AG04449 (cell line): ENCODE results near the gene SIX4.
A peak's percentile ranks its signal among the peaks of the same experiment; 100 is the strongest.
"Not testable (repeated sequence)": the region's sequence is repeated elsewhere in the genome, so short reads cannot be mapped to it uniquely, and the experiment has no call there.

Source experiments
- CTCF ChIA-PET: fragments of 350-600 bp; formaldehyde crosslinking; extraction: SDS; loops from one replicate; lab custom pipeline; 2021; ENCODE audit warnings: antibody characterized with exemption; lab: Yijun Ruan, JAX
- POLR2A ChIA-PET: fragments of 400-600, 350-600 bp; formaldehyde crosslinking; extraction: SDS; loops from one replicate; lab custom pipeline; 2020; ENCODE audit warnings: antibody characterized with exemption, inconsistent platforms; lab: Yijun Ruan, JAX
- DNase-seq: peaks from one replicate; pipeline ENCODE4 v3.0.0-alpha.2; 2010; ENCODE audit warnings: low read depth, low spot score
- H3K4me3 ChIP-seq: 2 replicates; pipeline ENCODE4 v1.5.1; 2011; ENCODE audit warnings: low read depth, mild to moderate bottlenecking, control low read depth, low read length
- TF ChIP-seq, protein P1 (sequence below): IDR thresholded peaks from one replicate; pipeline ENCODE4 v1.5.1; 2011; ENCODE audit warnings: mild to moderate bottlenecking, moderate library complexity, low read length, control low read depth, inconsistent platforms; ENCODE audit not compliant: insufficient read depth; ENCODE audit errors: missing control alignments

Gene SIX4

DNA sequence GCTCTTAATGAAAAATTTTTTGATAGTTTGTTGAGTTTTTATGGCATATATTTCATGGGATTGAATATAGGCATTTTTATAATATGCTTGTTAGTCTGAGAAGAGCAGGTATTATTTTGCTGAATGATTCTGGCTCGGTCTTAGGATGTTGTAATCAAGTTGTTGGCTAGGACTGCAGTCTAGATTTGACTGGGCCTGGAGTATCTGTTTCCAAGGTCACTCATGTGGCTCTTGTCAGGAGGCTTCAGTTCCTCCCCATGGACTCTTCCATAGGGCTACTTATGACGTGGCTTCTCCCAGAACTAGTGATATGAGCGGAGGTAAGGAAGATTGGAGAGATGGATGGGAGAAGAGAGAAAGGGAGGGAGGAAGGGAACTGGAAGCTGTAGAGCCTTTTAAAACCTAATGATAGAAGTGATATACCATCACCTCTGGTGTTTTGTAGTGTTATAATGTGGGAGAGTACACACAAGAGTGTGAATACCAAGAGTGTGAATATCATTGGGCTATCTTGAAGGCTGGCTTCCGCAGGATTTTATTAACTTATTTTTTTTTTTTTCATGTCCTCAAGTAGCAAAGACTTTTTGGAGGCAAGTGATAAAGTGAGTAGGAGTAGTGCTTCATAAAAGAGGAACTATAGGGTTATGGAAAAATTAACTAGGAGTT is 14.8 kb upstream of the SIX4 start:
- no peak for DNase-seq
- CTCF ChIA-PET, result no interaction called here
- POLR2A ChIA-PET, result no interaction called here

DNA sequence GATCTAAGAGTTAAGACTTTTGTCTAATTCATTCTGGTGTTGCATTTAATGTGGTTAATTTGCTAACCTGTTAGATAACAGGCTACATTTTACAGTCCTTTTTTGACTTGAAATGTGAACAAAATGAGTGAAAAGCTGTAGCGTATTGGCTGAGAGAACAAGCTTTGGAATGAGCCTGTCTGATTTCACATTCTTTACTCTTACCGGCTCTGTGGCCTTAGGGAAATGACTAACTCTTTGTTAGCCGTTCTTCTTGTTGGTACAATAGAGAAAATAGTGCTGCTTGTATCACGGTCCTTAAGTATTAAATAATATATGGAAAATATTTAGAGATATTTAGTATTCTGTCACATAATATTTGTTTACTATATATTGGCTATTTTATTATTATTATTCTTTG is 12.3 kb upstream of the SIX4 start:
- DNase-seq, result no peak
- POLR2A ChIA-PET, result interaction anchor here (0.6 kb wide), 1 partner anchor 10 kb away, joined by 3 read pairs; no protein-coding TSS in a partner anchor
- TF ChIP-seq, protein P1, sequence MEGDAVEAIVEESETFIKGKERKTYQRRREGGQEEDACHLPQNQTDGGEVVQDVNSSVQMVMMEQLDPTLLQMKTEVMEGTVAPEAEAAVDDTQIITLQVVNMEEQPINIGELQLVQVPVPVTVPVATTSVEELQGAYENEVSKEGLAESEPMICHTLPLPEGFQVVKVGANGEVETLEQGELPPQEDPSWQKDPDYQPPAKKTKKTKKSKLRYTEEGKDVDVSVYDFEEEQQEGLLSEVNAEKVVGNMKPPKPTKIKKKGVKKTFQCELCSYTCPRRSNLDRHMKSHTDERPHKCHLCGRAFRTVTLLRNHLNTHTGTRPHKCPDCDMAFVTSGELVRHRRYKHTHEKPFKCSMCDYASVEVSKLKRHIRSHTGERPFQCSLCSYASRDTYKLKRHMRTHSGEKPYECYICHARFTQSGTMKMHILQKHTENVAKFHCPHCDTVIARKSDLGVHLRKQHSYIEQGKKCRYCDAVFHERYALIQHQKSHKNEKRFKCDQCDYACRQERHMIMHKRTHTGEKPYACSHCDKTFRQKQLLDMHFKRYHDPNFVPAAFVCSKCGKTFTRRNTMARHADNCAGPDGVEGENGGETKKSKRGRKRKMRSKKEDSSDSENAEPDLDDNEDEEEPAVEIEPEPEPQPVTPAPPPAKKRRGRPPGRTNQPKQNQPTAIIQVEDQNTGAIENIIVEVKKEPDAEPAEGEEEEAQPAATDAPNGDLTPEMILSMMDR, result no peak
- CTCF ChIA-PET, result interaction anchor here (1.2 to 2.1 kb wide), 2 partner anchors 9 to 532 kb away, joined by 3 to 8 read pairs; no protein-coding TSS in a partner anchor
- H3K4me3 ChIP-seq, result peak overlapping the region; percentile 96

More for the DNA sequence above, 14.8 kb upstream of the SIX4 start:
- H3K4me3 ChIP-seq, result no peak overlapping the region
- TF ChIP-seq, protein P1, result no peak

DNA sequence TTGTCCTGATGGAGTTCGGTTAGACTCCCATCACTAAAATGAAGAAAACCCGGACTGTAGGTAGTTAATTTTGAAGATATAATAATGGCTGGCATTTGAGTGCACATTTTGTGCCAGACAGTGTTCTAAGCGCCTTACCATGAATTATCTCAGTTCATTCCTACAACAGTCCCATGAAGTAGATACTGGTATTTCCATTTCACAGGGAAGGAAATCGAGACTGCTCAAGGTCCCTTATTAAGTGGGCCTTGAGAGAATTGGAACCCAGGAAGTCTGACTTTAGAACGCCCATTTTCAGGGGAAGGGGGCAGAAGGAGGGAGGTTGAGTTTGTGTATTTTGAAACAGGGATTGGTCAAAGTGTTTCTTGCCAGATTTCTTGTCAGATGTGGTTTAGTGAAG is 11.3 kb upstream of the SIX4 start:
- ChIA-PET POLR2A (no interaction called here), CTCF (interaction anchor here (2.1 kb wide), 1 partner anchor 10 kb away, joined by 8 read pairs; no protein-coding TSS in a partner anchor)
- TF ChIP-seq, protein P1, result no peak
- DNase-seq, result no peak
- H3K4me3 ChIP-seq, result peak overlapping the region; percentile 96

DNA sequence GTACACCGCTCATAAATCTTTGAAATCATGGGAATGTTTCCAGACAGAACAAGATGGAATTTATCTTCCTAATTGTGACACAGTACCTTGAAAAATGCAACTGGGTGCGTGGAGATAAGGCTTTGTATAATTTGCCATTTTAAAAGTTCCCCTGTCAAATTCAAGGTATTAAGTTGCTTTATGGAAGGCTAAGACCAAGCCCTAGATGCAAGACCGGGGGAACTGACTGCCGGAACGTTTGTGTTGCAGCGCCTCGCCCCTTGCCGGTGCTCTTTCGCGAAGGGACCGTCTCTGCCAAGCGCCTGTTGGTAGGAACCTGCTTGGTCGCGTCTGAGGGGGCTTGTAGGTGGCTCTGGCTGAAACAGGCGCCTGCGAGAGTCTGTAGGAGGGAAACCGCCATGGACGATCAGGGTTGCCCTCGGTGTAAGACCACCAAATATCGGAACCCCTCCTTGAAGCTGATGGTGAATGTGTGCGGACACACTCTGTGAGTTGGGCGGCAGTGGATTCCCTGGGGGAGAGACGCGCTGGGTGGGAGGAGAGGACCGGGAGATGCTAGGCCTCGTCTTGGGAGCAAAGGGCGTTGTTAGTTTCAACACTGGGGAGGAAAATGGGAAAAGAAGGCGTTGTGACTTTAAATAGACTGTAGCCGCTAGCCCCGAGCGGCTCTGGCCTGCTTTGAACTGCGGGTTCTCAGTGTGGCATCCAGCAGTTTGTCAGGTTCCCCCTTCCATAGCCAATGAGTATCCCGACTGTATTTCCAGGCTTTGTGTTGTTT is 10.5 kb upstream of the SIX4 start, which contains the start of gene MNAT1:
TSS of gene MNAT1 (plus strand) at position 297 of the 778 bp plus-strand sequence. CDS start at position 399, 102 bp downstream.
- H3K4me3 ChIP-seq, result peak within 1 kb of the TSS; percentile 96
- CTCF ChIA-PET, result interaction anchor here (1.2 to 1.4 kb wide), 2 partner anchors 10 to 22 kb away, joined by 3 to 5 read pairs; partner anchors contain the start of gene SIX4
- POLR2A ChIA-PET, result no interaction called here
- DNase-seq, result peak; percentile 42
- TF ChIP-seq, protein P1, result peak; percentile 13

DNA sequence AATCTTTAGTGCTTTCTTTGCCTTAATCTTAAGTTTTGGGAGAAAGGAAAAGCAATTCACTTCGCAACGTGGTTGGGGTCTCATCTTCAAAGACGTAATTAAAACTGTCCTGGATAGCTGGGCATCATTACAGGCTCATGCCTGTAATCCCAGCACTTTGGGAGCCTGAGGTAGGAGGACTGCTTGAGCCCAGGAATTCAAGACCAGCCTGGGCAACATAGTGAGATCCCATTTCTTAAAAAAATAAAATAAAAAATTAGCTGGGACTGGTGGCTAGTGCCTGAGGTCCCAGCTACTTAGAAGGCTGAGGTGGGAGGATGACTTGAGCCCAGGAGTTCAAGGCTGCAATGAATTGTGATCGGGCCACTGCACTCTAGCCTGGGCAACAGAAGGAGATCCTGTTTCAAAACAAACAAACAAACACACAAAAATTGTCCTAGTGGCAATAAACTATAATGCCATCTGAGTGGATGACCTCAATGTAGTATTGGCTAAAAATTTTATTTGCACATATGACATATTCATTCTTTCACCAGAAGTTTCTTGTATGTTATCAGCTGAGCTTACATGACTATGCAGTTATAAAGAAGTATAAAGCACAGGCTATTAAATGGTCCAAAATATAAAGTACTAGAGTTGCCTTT is 8.8 kb upstream of the SIX4 start:
- DNase-seq, result no peak
- TF ChIP-seq, protein P1, result no peak
- ChIA-PET CTCF (interaction anchor here (1.2 to 1.4 kb wide), 2 partner anchors 8 to 23 kb away, joined by 3 to 5 read pairs; partner anchors contain the start of gene SIX4), POLR2A (interaction anchor here (0.7 kb wide), 1 partner anchor 20 kb away, joined by 3 read pairs; no protein-coding TSS in a partner anchor)
- H3K4me3 ChIP-seq, result no peak overlapping the region

DNA sequence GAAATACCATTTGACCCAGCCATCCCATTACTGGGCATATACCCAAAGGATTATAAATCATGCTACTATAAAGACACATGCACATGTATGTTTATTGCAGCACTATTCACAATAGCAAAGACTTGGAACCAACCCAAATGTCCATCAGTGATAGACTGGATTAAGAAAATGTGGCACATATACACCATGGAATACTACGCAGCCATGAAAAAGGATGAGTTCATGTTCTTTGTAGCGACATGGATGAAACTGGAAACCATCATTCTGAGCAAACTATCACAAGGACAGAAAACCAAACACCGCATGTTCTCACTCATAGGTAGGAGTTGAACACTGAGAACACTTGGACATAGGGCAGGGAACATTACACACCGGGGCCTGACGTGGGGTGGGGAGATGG is 7.1 kb upstream of the SIX4 start:
- H3K4me3 ChIP-seq, POLR2A ChIA-PET, DNase-seq, CTCF ChIA-PET: not testable (repeated sequence)
